B cell (primary cell): Measurements from ENCODE around the gene S100A8. TPM values are rescaled to one million over a fixed set of nuclear protein-coding genes. Genes with fewer than 3 reads are reported as not detected.

Source experiments
- ATAC-seq: fragments of 200-7000 bp; cut with Tn5 transposase; one replicate; pipeline ENCODE4 v1.10.0; 2021; ENCODE audit warnings: low read depth, mild to moderate bottlenecking, moderate number of reproducible peaks, moderate library complexity
- CTCF ChIA-PET: fragments of 350-600 bp; sonication (Branson Sonifier 250); formaldehyde crosslinking; loops from one replicate; lab custom pipeline; 2021; ENCODE audit warnings: antibody characterized with exemption, inconsistent platforms; lab: Charles Lee
- POLR2A ChIA-PET: fragments of 350-600 bp; sonication (Branson Sonifier 250); formaldehyde crosslinking; loops from one replicate; lab custom pipeline; 2021; ENCODE audit warnings: antibody characterized with exemption; lab: Charles Lee
- DNase-seq: peaks from one replicate; pipeline ENCODE4 v3.0.0; 2013
- H2AFZ ChIP-seq: 2 replicates; pipeline ENCODE4 v1.6.1; 2012; ENCODE audit warnings: mild to moderate bottlenecking, low read depth, low read length; ENCODE audit not compliant: insufficient read depth, poor library complexity, severe bottlenecking
- H3K27ac ChIP-seq, 2 donors: 1 replicate in 1 of 2; 2 replicates in 1 of 2; pipeline ENCODE4 v1.5.1; 2012 to 2013; ENCODE audit warnings: low read length in 2 of 2, mild to moderate bottlenecking in 2 of 2, moderate library complexity in 1 of 2
- H3K27me3 ChIP-seq, 4 experiments: fragments of 200-600 bp in 1 of 4; sonication (generic) in 1 of 4; replicated peaks in 1 of 4; 1 replicate in 2 of 4; 2 replicates in 2 of 4; pipeline versions ENCODE4 v1.6.1 to v1.7.0; 2013 to 2016; ENCODE audit warnings: low read length in 3 of 4, mild to moderate bottlenecking in 2 of 4, mixed read lengths in 1 of 4, moderate library complexity in 1 of 4; ENCODE audit not compliant: insufficient read depth in 4 of 4, control insufficient read depth in 3 of 4; ENCODE audit errors: control extremely low read depth in 1 of 4
- H3K36me3 ChIP-seq, 2 experiments: replicated peaks in 1 of 2; 1 replicate in 1 of 2; 2 replicates in 1 of 2; pipeline versions ENCODE4 v1.6.1 to v1.7.1; 2013; ENCODE audit warnings: low read length in 1 of 2; ENCODE audit not compliant: insufficient read depth in 2 of 2, control insufficient read depth in 1 of 2; ENCODE audit errors: control extremely low read depth in 1 of 2, extremely low read depth in 1 of 2
- H3K4me1 ChIP-seq, 2 donors: fragments of 200-600 bp in 1 of 2; sonication (generic) in 1 of 2; 1 replicate in 1 of 2; 2 replicates in 1 of 2; pipeline versions ENCODE4 v1.5.1 to v1.6.1; 2013 to 2017; ENCODE audit warnings: low read length in 2 of 2; ENCODE audit not compliant: control insufficient read depth in 2 of 2, insufficient read depth in 2 of 2
- H3K4me2 ChIP-seq: replicated peaks from 2 replicates; pipeline ENCODE3; 2012; ENCODE audit warnings: mild to moderate bottlenecking, low read depth, low read length; ENCODE audit not compliant: poor library complexity, severe bottlenecking
- H3K4me3 ChIP-seq, 5 experiments: fragments of 200-600 bp in 1 of 5; sonication (generic) in 1 of 5; 1 replicate in 3 of 5; 2 replicates in 2 of 5; pipeline versions ENCODE4 v1.5.1 to v1.7.0; 2011 to 2016; ENCODE audit warnings: low read length in 4 of 5, mild to moderate bottlenecking in 4 of 5, low read depth in 2 of 5, control low read depth in 1 of 5, moderate library complexity in 1 of 5; ENCODE audit not compliant: insufficient read depth in 1 of 5; ENCODE audit errors: control extremely low read depth in 1 of 5, extremely low read depth in 1 of 5
- H3K79me2 ChIP-seq: fragments of 200-600 bp; sonication (generic); one replicate; pipeline ENCODE4 v1.6.0; 2016; ENCODE audit warnings: low read length; ENCODE audit not compliant: control insufficient read depth, insufficient read depth
- H3K9ac ChIP-seq: fragments of 200-600 bp; sonication (generic); 2 replicates; pipeline ENCODE4 v1.6.1; 2017; ENCODE audit warnings: mild to moderate bottlenecking, low read length, moderate library complexity
- H3K9me3 ChIP-seq, 3 donors: one replicate each; pipeline versions ENCODE4 v1.6.1 to v1.7.1; 2013; ENCODE audit warnings: low read length in 2 of 3; ENCODE audit not compliant: control insufficient read depth in 2 of 3, insufficient read depth in 1 of 3; ENCODE audit errors: control extremely low read depth in 1 of 3
- H4K20me1 ChIP-seq: 2 replicates; pipeline ENCODE4 v1.6.0; 2012; ENCODE audit warnings: mild to moderate bottlenecking, low read length; ENCODE audit not compliant: insufficient read depth, control insufficient read depth, poor library complexity, severe bottlenecking
- H3K27ac Mint-ChIP-seq: one replicate; pipeline ENCODE4 v1.8.0; 2021; ENCODE audit warnings: mixed read lengths
- H3K27me3 Mint-ChIP-seq: one replicate; pipeline ENCODE4 v1.8.0; 2021; ENCODE audit warnings: mixed read lengths
- H3K4me1 Mint-ChIP-seq: one replicate; pipeline ENCODE4 v1.8.0; 2021; ENCODE audit warnings: mixed read lengths
- H3K4me3 Mint-ChIP-seq: one replicate; pipeline ENCODE4 v1.8.0; 2021; ENCODE audit warnings: mixed read lengths
- H3K9me3 Mint-ChIP-seq: one replicate; pipeline ENCODE4 v1.8.0; 2022; ENCODE audit warnings: mixed read lengths; ENCODE audit not compliant: insufficient read depth
- CTCF ChIP-seq: fragments of 200-600 bp; IDR thresholded peaks from one replicate; pipeline ENCODE4 v1.8.0; 2022; ENCODE audit warnings: antibody characterized with exemption, mild to moderate bottlenecking
- EZH2 ChIP-seq: IDR thresholded peaks from 2 replicates; pipeline ENCODE4 v1.6.1; 2012; ENCODE audit warnings: borderline replicate concordance, low read depth, mild to moderate bottlenecking, moderate library complexity, low read length; ENCODE audit not compliant: insufficient read depth, poor library complexity, severe bottlenecking
- WGBS: methylation state at CpG from one replicate; pipeline ENCODE4 v1.1.5; 2013; ENCODE audit warnings: missing lambda C conversion rate; ENCODE audit not compliant: insufficient coverage; 5-methylcytosine and 5-hydroxymethylcytosine counted together
- intact Hi-C: fragments of 100-400 bp; cut with micrococcal nuclease; formaldehyde crosslinking; loops from one replicate; pipeline ENCODE4 v1.10.0; 2022
- polyA plus RNA-seq: library from polyadenylated mRNA; depleted of rRNA; stranded (reverse); fragments of >200 nt; gene quantifications from 2 replicates; pipeline ENCODE4 v1.2.3, GENCODE V29; 2012
- total RNA-seq, 2 donors: library from RNA; stranded (reverse); fragments of 120-200 nt in 1 of 2; gene quantifications; 1 replicate in 1 of 2; 2 replicates in 1 of 2; pipeline versions ENCODE4 v1.2.3 to v1.2.4, GENCODE V29; 2013 to 2022

The S100A8 gene
- total and polyA plus RNA-seq, 2 donors (not counting 1 experiment from before 2014, with no cell fraction given): 3.3 to 16.7 TPM

GRCh38 chr1:153367090-153367489, 23.8 kb downstream of the S100A8 start:
- Histone ChIP-seq H3K9ac (no peak overlapping the region), H3K4me3 (no peak overlapping the region), H3K4me1 (no peaks in the 10 kb centered on the region), H3K79me2 (no peaks in the 10 kb centered on the region), H4K20me1 (no peaks in the 10 kb centered on the region), H3K27ac (no peak overlapping the region), H3K27me3 (peaks cover 0 to 19% (median under 1%) of the 10 kb centered on the region in 4 experiments), H3K4me2 (no peak overlapping the region), H2AFZ (no peak overlapping the region), H3K36me3 (no peaks in the 10 kb centered on the region), H3K9me3 (no peaks in the 10 kb centered on the region)
- Mint-ChIP-seq H3K9me3 (no peaks in the 10 kb centered on the region), H3K27ac (no peak overlapping the region), H3K4me1 (no peaks in the 10 kb centered on the region), H3K4me3 (no peak overlapping the region), H3K27me3 (peaks cover 48% of the 10 kb centered on the region)
- DNase-seq (no peak), ATAC-seq (no peak)
- 90% methylated on average over 2 of the region's 2 CpGs for WGBS
- CTCF ChIA-PET: no interaction called here
- intact Hi-C loops: no loop called here
- POLR2A ChIA-PET: no interaction called here
- no peak for TF ChIP-seq CTCF
- no peak for TF ChIP-seq EZH2

GRCh38 chr1:153366261-153366660, 24.6 kb downstream of the S100A8 start:
- DNase-seq (no peak), ATAC-seq (no peak)
- Histone ChIP-seq H3K36me3 (no peaks in the 10 kb centered on the region), H3K27me3 (peaks cover 0 to 19% (median under 1%) of the 10 kb centered on the region in 4 experiments), H3K9ac (no peak overlapping the region), H3K9me3 (no peaks in the 10 kb centered on the region), H3K27ac (no peak overlapping the region), H3K4me2 (no peak overlapping the region), H2AFZ (no peak overlapping the region), H3K4me3 (no peak overlapping the region), H4K20me1 (no peaks in the 10 kb centered on the region), H3K4me1 (no peaks in the 10 kb centered on the region), H3K79me2 (no peaks in the 10 kb centered on the region)
- no peak overlapping the region for H3K27ac Mint-ChIP-seq
- H3K27me3 Mint-ChIP-seq: peaks cover 45% of the 10 kb centered on the region
- intact Hi-C loops: no loop called here
- H3K4me3 Mint-ChIP-seq: no peak overlapping the region
- WGBS: 86% methylated on average over 5 of the region's 6 CpGs
- TF ChIP-seq EZH2 (no peak), CTCF (no peak)
- no peaks in the 10 kb centered on the region for H3K4me1 Mint-ChIP-seq
- ChIA-PET POLR2A (no interaction called here), CTCF (no interaction called here)
- H3K9me3 Mint-ChIP-seq: no peaks in the 10 kb centered on the region
